K562 (cell line): Measurements from ENCODE around the gene TMEM132C.

Experiments
- KDM1A ChIP-seq, 2 experiments: fragments of 450-650 bp; IDR thresholded peaks; 2 replicates each; pipeline ENCODE4 v1.6.1; 2016; ENCODE audit warnings: mild to moderate bottlenecking in 2 of 2
- SOX6 ChIP-seq: fragments of 450-650 bp; IDR thresholded peaks from 2 replicates; pipeline ENCODE4 v1.6.1; 2014; ENCODE audit warnings: mild to moderate bottlenecking

DNA sequence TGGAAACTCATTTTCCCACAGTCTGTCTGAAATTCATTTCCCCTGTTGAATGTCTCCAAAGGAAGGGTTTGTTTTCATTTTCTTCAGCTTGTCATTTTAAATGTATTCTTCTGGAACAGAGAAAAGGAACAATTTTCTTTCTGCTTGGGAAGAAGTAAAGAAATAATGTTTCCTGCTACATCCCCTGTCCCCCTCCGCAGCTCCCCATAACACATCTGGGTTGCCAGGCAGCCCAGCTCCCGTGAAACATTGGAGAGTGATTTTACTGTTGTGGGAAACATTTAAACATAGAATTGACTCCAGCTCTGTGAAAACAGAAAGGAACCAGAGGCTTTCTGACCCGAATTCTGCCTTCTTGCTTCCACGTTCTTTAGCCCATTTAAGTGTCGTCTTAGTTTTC lies 159.5 kb downstream of the TMEM132C start:
- TF ChIP-seq KDM1A (IDR thresholded peaks at IDR 0.05) (no peak), SOX6 (no peak)
